KMS-11 (cell line): ENCODE measurements around the gene AP4B1.

Experiments
- H2AFZ ChIP-seq: fragments of 200-600 bp; sonication (generic); 2 replicates; pipeline ENCODE4 v1.6.1; 2016; ENCODE audit warnings: antibody characterized with exemption, mixed run types, low read depth
- H3K27ac ChIP-seq: fragments of 200-600 bp; sonication (generic); 2 replicates; pipeline ENCODE4 v1.6.1; 2016; ENCODE audit warnings: mild to moderate bottlenecking, mixed run types
- H3K27me3 ChIP-seq: fragments of 200-600 bp; sonication (generic); 2 replicates; pipeline ENCODE4 v1.6.1; 2017; ENCODE audit warnings: mild to moderate bottlenecking, low read depth, mixed run types, moderate library complexity; ENCODE audit not compliant: insufficient read depth
- H3K36me3 ChIP-seq: fragments of 200-600 bp; sonication (generic); 2 replicates; pipeline ENCODE4 v1.6.1; 2017; ENCODE audit warnings: mild to moderate bottlenecking, mixed run types; ENCODE audit not compliant: insufficient read depth
- H3K4me1 ChIP-seq: fragments of 200-600 bp; sonication (generic); 2 replicates; pipeline ENCODE4 v1.6.1; 2016; ENCODE audit warnings: mild to moderate bottlenecking, low read depth, mixed run types; ENCODE audit not compliant: poor library complexity, severe bottlenecking
- H3K4me2 ChIP-seq: fragments of 200-600 bp; sonication (generic); 2 replicates; pipeline ENCODE4 v1.7.0; 2016; ENCODE audit warnings: mild to moderate bottlenecking, mixed run types
- H3K4me3 ChIP-seq: fragments of 200-600 bp; sonication (generic); IDR thresholded peaks from 2 replicates; pipeline ENCODE4 v1.6.1; 2017; ENCODE audit warnings: low read depth, low read length, mixed read lengths; ENCODE audit not compliant: insufficient read depth
- H3K79me2 ChIP-seq: fragments of 200-600 bp; sonication (generic); 2 replicates; pipeline ENCODE4 v1.6.1; 2016; ENCODE audit warnings: low read depth, mixed run types; ENCODE audit not compliant: insufficient read depth
- H3K9ac ChIP-seq: fragments of 200-600 bp; sonication (generic); 2 replicates; pipeline ENCODE4 v1.6.1; 2016; ENCODE audit warnings: mild to moderate bottlenecking, mixed run types
- H4K20me1 ChIP-seq: fragments of 200-600 bp; sonication (generic); 2 replicates; pipeline ENCODE4 v1.6.1; 2016; ENCODE audit warnings: mild to moderate bottlenecking, mixed run types; ENCODE audit not compliant: insufficient read depth
- TF ChIP-seq, protein P1 (sequence below): fragments of 200-600 bp; sonication (generic); conservative IDR thresholded peaks from 2 replicates; pipeline ENCODE4 v1.6.1; 2017; ENCODE audit warnings: low read depth, mild to moderate bottlenecking, antibody characterized with exemption, low read length, moderate library complexity, mixed read lengths

The AP4B1 gene

DNA sequence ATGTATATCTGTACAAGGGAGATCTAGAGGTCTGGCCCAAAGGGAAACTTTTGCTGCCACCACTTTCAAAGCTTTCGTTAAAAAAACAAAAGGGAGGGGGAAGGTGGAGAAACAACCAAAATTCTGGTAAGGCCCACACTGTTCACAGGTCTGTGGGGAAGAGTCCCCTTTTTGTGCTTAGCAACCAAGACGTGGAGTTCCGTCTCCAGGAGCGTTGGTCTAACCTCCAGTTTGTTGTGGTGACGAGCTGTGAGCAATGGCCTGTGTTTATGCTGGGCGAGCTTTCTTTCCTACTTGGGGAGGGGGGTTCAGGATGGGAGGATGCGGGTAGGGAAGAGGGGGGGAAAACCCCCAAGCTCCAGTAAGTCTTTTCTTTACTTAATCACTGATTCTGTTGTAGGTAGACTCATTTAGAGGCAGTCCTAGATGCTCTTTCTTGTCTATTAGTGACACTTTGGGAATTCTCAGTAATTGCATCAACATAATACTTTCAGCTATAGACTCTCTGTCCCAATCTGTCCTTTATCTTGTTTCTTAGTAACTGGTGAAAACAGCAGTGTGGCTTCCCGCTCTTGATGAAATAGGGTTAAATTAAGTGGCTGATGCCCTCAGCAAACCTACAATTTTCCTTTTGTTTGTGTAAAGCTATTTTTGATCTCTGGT is 26.0 kb upstream of the AP4B1 start:
- TF ChIP-seq, protein P1, sequence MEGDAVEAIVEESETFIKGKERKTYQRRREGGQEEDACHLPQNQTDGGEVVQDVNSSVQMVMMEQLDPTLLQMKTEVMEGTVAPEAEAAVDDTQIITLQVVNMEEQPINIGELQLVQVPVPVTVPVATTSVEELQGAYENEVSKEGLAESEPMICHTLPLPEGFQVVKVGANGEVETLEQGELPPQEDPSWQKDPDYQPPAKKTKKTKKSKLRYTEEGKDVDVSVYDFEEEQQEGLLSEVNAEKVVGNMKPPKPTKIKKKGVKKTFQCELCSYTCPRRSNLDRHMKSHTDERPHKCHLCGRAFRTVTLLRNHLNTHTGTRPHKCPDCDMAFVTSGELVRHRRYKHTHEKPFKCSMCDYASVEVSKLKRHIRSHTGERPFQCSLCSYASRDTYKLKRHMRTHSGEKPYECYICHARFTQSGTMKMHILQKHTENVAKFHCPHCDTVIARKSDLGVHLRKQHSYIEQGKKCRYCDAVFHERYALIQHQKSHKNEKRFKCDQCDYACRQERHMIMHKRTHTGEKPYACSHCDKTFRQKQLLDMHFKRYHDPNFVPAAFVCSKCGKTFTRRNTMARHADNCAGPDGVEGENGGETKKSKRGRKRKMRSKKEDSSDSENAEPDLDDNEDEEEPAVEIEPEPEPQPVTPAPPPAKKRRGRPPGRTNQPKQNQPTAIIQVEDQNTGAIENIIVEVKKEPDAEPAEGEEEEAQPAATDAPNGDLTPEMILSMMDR, result no peak
- peak overlapping the region; percentile 91 for H3K9ac ChIP-seq
- peak overlapping the region; percentile 90 for H3K4me2 ChIP-seq
- H2AFZ ChIP-seq, result no peak overlapping the region
- no peaks in the 10 kb centered on the region for H3K36me3 ChIP-seq
- H4K20me1 ChIP-seq, result no peaks in the 10 kb centered on the region
- peak overlapping the region; percentile 94 for H3K27ac ChIP-seq
- no peaks in the 10 kb centered on the region for H3K27me3 ChIP-seq
- H3K4me3 ChIP-seq, result no peak overlapping the region
- peaks cover 51% of the 10 kb centered on the region for H3K4me1 ChIP-seq
- H3K79me2 ChIP-seq, result peaks cover 59% of the 10 kb centered on the region

DNA sequence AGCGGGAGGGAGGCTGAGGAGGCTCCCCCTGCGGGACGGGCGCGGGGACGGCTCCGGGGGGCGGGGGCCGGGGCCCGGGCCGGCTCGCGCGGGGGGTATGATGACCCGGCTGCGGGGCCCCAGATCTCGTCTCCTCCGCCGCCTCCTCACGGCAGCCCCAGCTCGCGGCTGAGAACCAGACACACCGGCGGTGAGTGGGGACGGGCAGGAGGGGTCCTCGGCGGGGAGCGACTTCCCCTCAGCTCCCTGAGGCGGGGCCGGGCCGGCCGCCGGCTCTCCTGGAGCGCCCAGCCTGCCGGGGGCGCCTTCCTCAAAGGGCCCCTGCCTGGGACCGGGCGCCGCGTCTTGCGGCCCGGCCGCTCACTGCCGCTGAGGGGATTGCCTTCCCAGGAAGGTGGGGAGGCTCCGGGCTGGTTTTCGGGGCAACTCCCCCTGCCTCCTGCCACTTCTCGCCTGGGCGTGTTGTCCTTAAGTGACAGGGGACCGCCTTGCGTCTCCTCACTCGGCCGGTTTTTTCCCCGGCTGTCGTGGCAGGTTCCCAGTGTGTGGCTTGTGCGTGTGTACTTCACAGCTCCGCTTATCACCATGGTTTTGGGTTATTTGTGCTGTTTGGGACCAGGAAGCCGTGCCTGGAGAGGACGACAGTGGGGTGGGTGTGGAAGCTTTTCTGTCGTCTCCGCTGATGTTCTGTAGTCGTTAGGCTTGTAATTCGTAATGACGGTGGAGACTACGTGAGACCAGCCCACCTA is 25.3 kb upstream of the AP4B1 start:
- peak overlapping the region; percentile 91 for H3K9ac ChIP-seq
- peak overlapping the region; percentile 90; the same call in 1 of the 2 replicates for H3K4me2 ChIP-seq
- H3K4me1 ChIP-seq, result peaks cover 43% of the 10 kb centered on the region
- H3K27ac ChIP-seq, result peak overlapping the region; percentile 94
- TF ChIP-seq, protein P1, result no peak
- no peak overlapping the region for H3K4me3 ChIP-seq
- H3K36me3 ChIP-seq, result no peaks in the 10 kb centered on the region
- H3K79me2 ChIP-seq, result peaks cover 52% of the 10 kb centered on the region
- H2AFZ ChIP-seq, result no peak overlapping the region
- no peaks in the 10 kb centered on the region for H3K27me3 ChIP-seq
- H4K20me1 ChIP-seq, result no peaks in the 10 kb centered on the region

DNA sequence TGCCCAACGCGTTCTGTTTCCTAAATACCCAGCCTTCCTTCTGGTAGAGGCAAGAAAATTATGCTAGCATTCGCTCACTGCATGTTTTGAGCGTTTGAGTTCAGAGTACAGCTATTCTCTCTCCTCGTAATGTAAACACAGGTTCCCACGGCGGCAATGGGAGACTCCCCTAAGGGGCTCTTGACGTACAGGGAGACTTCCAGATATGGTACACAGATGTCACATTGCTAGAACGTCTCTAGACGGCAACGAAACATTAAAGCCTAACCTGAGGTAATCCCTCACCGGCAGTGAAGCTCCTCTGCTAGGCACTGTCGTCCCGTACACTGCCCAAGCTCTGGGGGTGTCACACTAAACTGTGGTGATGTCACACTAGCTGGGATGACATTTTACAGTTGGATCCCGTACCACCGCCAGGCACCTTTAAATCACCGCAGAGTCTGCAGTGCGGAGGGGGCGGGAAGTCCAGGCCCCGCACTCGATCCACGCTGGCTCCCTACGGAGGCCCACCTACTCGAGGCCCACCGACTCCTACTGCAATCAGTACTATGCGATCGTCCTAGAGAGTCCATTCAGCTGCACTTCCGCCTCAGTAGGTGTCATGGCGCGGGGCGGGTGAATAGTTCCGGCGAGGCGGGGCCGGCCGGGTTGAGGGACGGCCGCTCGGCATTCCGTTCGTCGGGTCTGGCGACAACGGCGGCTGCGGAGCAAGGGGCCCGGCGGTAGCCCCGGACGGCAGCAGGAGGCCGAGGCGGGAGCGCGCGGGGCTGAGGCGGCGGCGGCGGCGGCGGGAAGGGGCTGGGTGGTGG is 24.5 kb upstream of the AP4B1 start, which contains the start of gene HIPK1:
Gene HIPK1 (plus strand): TSS at position 384 of the 809 bp plus-strand sequence.
- H3K4me1 ChIP-seq, result peaks cover 37% of the 10 kb centered on the region
- no peaks in the 10 kb centered on the region for H3K36me3 ChIP-seq
- no peaks in the 10 kb centered on the region for H3K27me3 ChIP-seq
- H4K20me1 ChIP-seq, result no peaks in the 10 kb centered on the region
- TF ChIP-seq, protein P1, result no peak
- peak within 1 kb of the TSS; percentile 92 for H3K4me2 ChIP-seq
- H3K79me2 ChIP-seq, result peaks cover 44% of the 10 kb centered on the region
- no peak within 1 kb of the TSS for H3K4me3 ChIP-seq
- H2AFZ ChIP-seq, result peak within 1 kb of the TSS; percentile 74
- peak within 1 kb of the TSS; percentile 94 for H3K27ac ChIP-seq
- H3K9ac ChIP-seq, result peak within 1 kb of the TSS; percentile 91

DNA sequence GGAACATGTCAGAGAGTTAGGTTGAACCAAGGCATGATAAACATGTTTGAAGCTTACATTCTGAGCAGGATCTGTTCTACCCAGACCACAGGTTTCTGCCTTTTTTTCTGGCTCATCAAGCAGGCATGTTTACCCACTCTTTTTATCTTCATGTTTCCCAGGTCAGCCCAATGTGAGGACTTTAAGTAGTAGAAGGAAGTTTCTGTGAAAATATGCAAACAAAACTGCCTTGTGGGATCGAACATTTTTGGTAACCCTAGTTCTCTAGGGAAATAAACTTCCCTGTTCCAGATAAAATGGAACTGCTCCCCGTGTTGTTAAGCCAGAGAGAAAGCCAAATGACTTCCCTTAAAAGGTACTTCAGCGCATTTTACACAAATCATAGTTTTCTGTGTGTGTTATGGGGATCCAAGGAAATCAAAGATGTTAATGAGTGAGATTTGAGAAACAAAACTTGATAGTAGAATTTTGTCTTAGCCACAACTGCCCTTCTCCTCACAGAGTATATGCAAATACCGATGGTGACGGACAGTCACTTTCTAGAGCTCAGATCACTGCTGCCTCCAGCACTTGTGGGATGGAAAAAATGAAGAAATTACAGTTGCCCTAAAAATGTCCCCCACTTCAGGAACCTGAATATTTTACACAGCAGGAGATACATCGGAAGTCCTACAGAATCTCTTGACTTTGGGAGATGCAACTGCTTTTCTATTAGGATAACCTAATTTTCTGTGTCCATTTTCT is 23.8 kb upstream of the AP4B1 start:
- Histone ChIP-seq H3K27ac (peak overlapping the region; percentile 94), H3K36me3 (no peaks in the 10 kb centered on the region), H2AFZ (peak overlapping the region; percentile 74), H3K4me2 (peak overlapping the region; percentile 92), H3K4me3 (no peak overlapping the region), H3K27me3 (no peaks in the 10 kb centered on the region), H3K79me2 (peaks cover 36% of the 10 kb centered on the region), H4K20me1 (no peaks in the 10 kb centered on the region), H3K4me1 (peaks cover 29% of the 10 kb centered on the region), H3K9ac (peak overlapping the region; percentile 91)
- TF ChIP-seq, protein P1, result no peak
